Measurements from ENCODE around the gene SART3. TPM values are rescaled to one million over a fixed set of nuclear protein-coding genes. Genes with fewer than 3 reads are reported as not detected.

SART3 gene
- total and polyA plus RNA-seq, 10 of the 15 experiments (the other 5 are each of a cell fraction or from before 2014, with no cell fraction given): 8.8 to 179 (median 54.9) TPM

- H3K4me2 ChIP-seq (ENCODE audit: control insufficient read depth, insufficient read depth): no peak overlapping the region
- in situ Hi-C loops (cut with MboI): loop anchor here (25.0 kb wide), 1 partner anchor 832 kb away; the partner anchor contains the start of gene PWP1
- RAD21 ChIA-PET (ENCODE audit: unreplicated experiment): interaction anchor here (0.5 kb wide), 1 partner anchor 23 kb away, joined by 4 read pairs; no protein-coding TSS in a partner anchor
- POLR2A ChIA-PET: interaction anchor here (1.0 to 1.2 kb wide), 2 partner anchors 13 to 22 kb away, joined by 3 to 8 read pairs; no protein-coding TSS in a partner anchor
- TF ChIP-seq RB1 (IDR thresholded peaks at IDR 0.05; ENCODE audit: borderline replicate concordance) (no peak), POLR2A (IDR thresholded peaks at IDR 0.05; ENCODE audit: low read depth, low read length) (peak; percentile 61), MLLT1 (IDR thresholded peaks at IDR 0.05) (no peak)
- H3K79me2 ChIP-seq (ENCODE audit: control insufficient read depth, insufficient read depth, low read length): peaks cover 16% of the 10 kb centered on the region
- 96% methylated on average over 39 of the region's 39 CpGs for WGBS (ENCODE audit: insufficient coverage, insufficient replicate concordance, low lambda C conversion rate, missing lambda C conversion rate)
- SMC1A ChIA-PET (ENCODE audit: uncharacterized antibody, unreplicated experiment): interaction anchor here (0.6 to 1.4 kb wide), 4 partner anchors 7 to 527 kb away, joined by 3 read pairs; no protein-coding TSS in a partner anchor
- BruUV-seq (replicated peaks): no TSS peak
- no peak overlapping the region for H2AFZ ChIP-seq (ENCODE audit: control insufficient read depth, low read depth, low read length)
- H3K9me3 ChIP-seq (replicated peaks; ENCODE audit: control insufficient read depth, insufficient read depth, low read length): no peaks in the 10 kb centered on the region
- no peak overlapping the region for H3K4me3 ChIP-seq
- CTCF ChIA-PET: interaction anchor here (0.7 to 1.8 kb wide), 5 partner anchors 16 to 285 kb away, joined by 3 to 8 read pairs (median 5); no protein-coding TSS in a partner anchor
- peaks cover 3% of the 10 kb centered on the region; the same call in 1 of the 2 replicates for H4K20me1 ChIP-seq (ENCODE audit: control insufficient read depth, insufficient read depth)
- FAIRE-seq (no peak), ATAC-seq (no peak), DNase-seq (ENCODE audit: low read depth, low spot score) (no peak)
- H3K27me3 ChIP-seq (replicated peaks in 1 of 2; ENCODE audit: control insufficient read depth in 2 of 2, insufficient read depth in 2 of 2, low read length in 1 of 2): no peaks in the 10 kb centered on the region
- intact Hi-C loops (cut with micrococcal nuclease; ENCODE audit: unreplicated experiment): loop anchor here (5.0 to 10.0 kb wide), 2 partner anchors 98 to 154 kb away; no protein-coding TSS in a partner anchor
- peaks cover 9% of the 10 kb centered on the region for H3K4me1 ChIP-seq (ENCODE audit: control insufficient read depth, insufficient read depth, low read length)
- peaks cover 33 to 38% of the 10 kb centered on the region in 2 experiments for H3K36me3 ChIP-seq (ENCODE audit: control insufficient read depth in 2 of 2, insufficient read depth in 2 of 2, low read length in 1 of 2)
- no peak overlapping the region for H3K27ac ChIP-seq (ENCODE audit: control insufficient read depth, insufficient read depth)
- H3K9ac ChIP-seq (ENCODE audit: control insufficient read depth, insufficient read depth, low read length): no peak overlapping the region
Measured at GRCh38 chr12:108518716-108519496, 42.1 kb downstream of the SART3 start.

All from GM12878 (cell line).